Naive thymus-derived CD4-positive, alpha-beta T cell (primary cell): ENCODE data around the gene MACC1. TPM values are rescaled to one million over a fixed set of nuclear protein-coding genes. Genes with fewer than 3 reads are reported as not detected.

ENCODE experiments used
- ATAC-seq: fragments of 150-1000 bp; cut with Tn5 transposase; 2 replicates; pipeline ENCODE4 v1.10.0; 2021; ENCODE audit warnings: mild to moderate bottlenecking, moderate library complexity
- CTCF ChIA-PET: fragments of 350-600 bp; sonication (Branson Sonifier 250); formaldehyde crosslinking; loops from one replicate; lab custom pipeline; 2021; ENCODE audit warnings: antibody characterized with exemption; lab: Charles Lee
- POLR2A ChIA-PET: fragments of 350-600 bp; sonication (Branson Sonifier 250); formaldehyde crosslinking; loops from one replicate; lab custom pipeline; 2021; ENCODE audit warnings: antibody characterized with exemption, inconsistent platforms; lab: Charles Lee
- DNase-seq, 9 donors: peaks; one replicate each; pipeline versions ENCODE4 v3.0.0 to v3.0.0-alpha.2; 2020 to 2022; ENCODE audit warnings: mixed read lengths in 1 of 9
- H3K27ac ChIP-seq: one replicate; pipeline ENCODE4 v1.7.0; 2013; ENCODE audit warnings: mild to moderate bottlenecking, low read depth, low read length, moderate library complexity
- H3K27me3 ChIP-seq, 2 donors: one replicate each; pipeline ENCODE4 v1.7.0; 2013; ENCODE audit warnings: low read length in 2 of 2, mild to moderate bottlenecking in 2 of 2, moderate library complexity in 2 of 2; ENCODE audit not compliant: control insufficient read depth in 2 of 2, insufficient read depth in 2 of 2
- H3K36me3 ChIP-seq, 3 experiments: 1 replicate in 2 of 3; 2 replicates in 1 of 3; pipeline ENCODE4 v1.7.0; 2013; ENCODE audit warnings: low read length in 3 of 3, mild to moderate bottlenecking in 3 of 3, moderate library complexity in 1 of 3; ENCODE audit not compliant: insufficient read depth in 3 of 3, control insufficient read depth in 2 of 3
- H3K4me1 ChIP-seq, 2 donors: one replicate each; pipeline ENCODE4 v1.7.0; 2013; ENCODE audit warnings: low read length in 2 of 2, mild to moderate bottlenecking in 2 of 2, moderate library complexity in 1 of 2; ENCODE audit not compliant: control insufficient read depth in 2 of 2, insufficient read depth in 2 of 2
- H3K4me3 ChIP-seq: 2 replicates; pipeline ENCODE4 v1.7.0; 2013; ENCODE audit warnings: mild to moderate bottlenecking, low read length
- H3K9me3 ChIP-seq, 3 experiments: 1 replicate in 2 of 3; 2 replicates in 1 of 3; pipeline ENCODE4 v1.7.0; 2013; ENCODE audit warnings: low read length in 3 of 3; ENCODE audit not compliant: control insufficient read depth in 2 of 3
- H3K27ac Mint-ChIP-seq, 9 donors: one replicate each; pipeline ENCODE4 v1.8.0; 2020 to 2022; ENCODE audit warnings: mixed read lengths in 9 of 9, mild to moderate bottlenecking in 8 of 9, moderate library complexity in 5 of 9, inconsistent platforms in 2 of 9
- H3K27me3 Mint-ChIP-seq, 5 donors: one replicate each; pipeline ENCODE4 v1.8.0; 2021 to 2022; ENCODE audit warnings: mixed read lengths in 5 of 5, mild to moderate bottlenecking in 1 of 5
- H3K36me3 Mint-ChIP-seq, 5 donors: one replicate each; pipeline ENCODE4 v1.8.0; 2020 to 2022; ENCODE audit warnings: mixed read lengths in 5 of 5, mild to moderate bottlenecking in 3 of 5, inconsistent platforms in 1 of 5
- H3K4me1 Mint-ChIP-seq, 7 donors: one replicate each; pipeline ENCODE4 v1.8.0; 2020 to 2022; ENCODE audit warnings: mixed read lengths in 7 of 7, mild to moderate bottlenecking in 3 of 7, inconsistent platforms in 1 of 7
- H3K4me3 Mint-ChIP-seq, 10 donors: one replicate each; pipeline ENCODE4 v1.8.0; 2020 to 2022; ENCODE audit warnings: mild to moderate bottlenecking in 10 of 10, mixed read lengths in 10 of 10, moderate library complexity in 6 of 10, inconsistent platforms in 2 of 10
- H3K9me3 Mint-ChIP-seq, 11 donors: one replicate each; pipeline ENCODE4 v1.8.0; 2020 to 2022; ENCODE audit warnings: mixed read lengths in 11 of 11, mild to moderate bottlenecking in 4 of 11, inconsistent platforms in 1 of 11, moderate library complexity in 1 of 11
- intact Hi-C, 2 donors: fragments of 100-400 bp; cut with micrococcal nuclease; formaldehyde crosslinking; loops; one replicate each; pipeline ENCODE4 v1.15.1; 2023
- polyA plus RNA-seq, 2 donors: library from polyadenylated mRNA; unstranded; fragments of 300-500 nt; fragmentation: Illumina TruSeq; gene quantifications; one replicate each; pipeline ENCODE4 v1.2.3, GENCODE V29; 2021
- total RNA-seq, 6 experiments: library from RNA in 5 of 6; stranded (reverse) in 5 of 6; gene quantifications; 1 replicate in 5 of 6; 2 replicates in 1 of 6; pipeline ENCODE4 v1.2.3 and lab custom pipeline; 2021 to 2026

MACC1 gene
- total and polyA plus RNA-seq, 7 experiments from 2014 or later: 0.03 to 0.24 (median 0.13) TPM

DNA sequence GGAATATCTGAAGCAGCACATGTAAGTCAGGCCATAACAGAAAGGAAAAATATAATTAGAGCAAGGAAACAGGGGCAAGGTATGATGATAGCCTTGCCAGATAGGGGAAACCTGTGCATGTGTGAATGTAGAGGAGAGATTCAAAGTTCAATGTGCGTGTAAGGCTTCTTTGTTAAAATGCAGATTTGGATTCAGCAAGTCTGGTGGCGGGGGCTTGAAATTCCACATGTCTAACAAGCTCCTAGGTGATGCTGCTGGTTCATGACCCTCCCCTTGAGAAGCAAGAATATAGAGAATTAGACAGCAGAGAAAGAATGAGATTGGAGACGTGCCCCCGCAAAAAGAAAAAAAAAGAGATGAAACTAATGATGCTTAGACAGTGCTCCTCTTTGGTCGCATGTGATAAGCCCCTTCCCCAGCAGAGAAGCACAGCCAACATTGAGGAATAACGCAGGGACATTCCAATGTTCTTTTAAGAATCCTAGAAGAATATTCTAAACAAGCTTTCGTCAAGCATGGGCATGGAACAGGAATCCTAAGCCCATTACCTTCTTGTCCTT, 21.1 kb upstream of the MACC1 start:
- Mint-ChIP-seq H3K27ac (no peak overlapping the region), H3K4me3 (no peak overlapping the region), H3K4me1 (peaks cover 0 to 2% (median 0%) of the 10 kb centered on the region in 7 donors), H3K27me3 (peaks cover 0 to 6% (median 4%) of the 10 kb centered on the region in 5 donors), H3K36me3 (no peaks in the 10 kb centered on the region), H3K9me3 (peaks cover 0 to 6% (median 0%) of the 10 kb centered on the region in 11 donors)
- Histone ChIP-seq H3K4me3 (no peak overlapping the region), H3K9me3 (no peaks in the 10 kb centered on the region), H3K27me3 (no peaks in the 10 kb centered on the region), H3K27ac (no peak overlapping the region), H3K4me1 (no peaks in the 10 kb centered on the region), H3K36me3 (no peaks in the 10 kb centered on the region)
- CTCF ChIA-PET: no interaction called here
- no peak for DNase-seq
- no peak for ATAC-seq
- intact Hi-C loops: no loop called here
- POLR2A ChIA-PET: no interaction called here

DNA sequence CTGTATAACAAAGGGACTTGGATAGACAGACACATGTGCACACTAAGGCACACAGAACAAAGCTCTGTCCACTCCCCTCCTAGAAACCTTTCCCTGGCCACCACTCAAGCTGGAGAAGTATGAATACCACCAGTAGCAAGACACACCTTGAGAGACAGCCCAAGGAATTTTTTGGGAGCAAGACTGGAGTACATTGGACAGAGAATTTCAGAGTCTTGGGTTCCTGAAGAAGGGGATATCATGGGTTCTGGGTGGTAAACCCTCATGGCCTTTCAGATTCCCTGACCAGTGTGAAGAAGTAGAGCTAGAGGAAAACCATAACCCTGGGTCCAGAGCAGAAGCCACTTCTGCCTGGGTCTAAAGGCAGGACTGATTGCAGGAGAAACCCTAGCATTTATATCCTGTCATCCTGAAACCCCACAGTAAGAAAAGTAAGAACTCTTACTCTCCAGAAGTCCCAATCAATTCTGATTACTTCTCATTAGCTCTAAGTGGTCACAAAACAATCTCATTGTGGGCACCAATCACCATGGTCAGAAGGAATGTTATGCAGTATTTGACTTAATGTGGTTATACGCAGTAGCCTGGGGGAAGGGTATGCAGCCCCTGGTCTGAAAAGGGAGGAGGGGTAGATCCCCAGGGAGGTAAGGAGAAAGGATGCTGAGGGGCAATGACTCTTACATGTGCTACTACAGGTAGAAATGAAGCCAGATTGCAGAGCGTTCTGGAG, 20.4 kb upstream of the MACC1 start:
- intact Hi-C loops: no loop called here
- Mint-ChIP-seq H3K4me1 (peaks cover 0 to 2% (median 0%) of the 10 kb centered on the region in 7 donors), H3K27me3 (peaks cover 0 to 6% (median 4%) of the 10 kb centered on the region in 5 donors), H3K4me3 (no peak overlapping the region), H3K9me3 (peaks cover 0 to 6% (median 0%) of the 10 kb centered on the region in 11 donors), H3K27ac (no peak overlapping the region), H3K36me3 (no peaks in the 10 kb centered on the region)
- no peak for DNase-seq
- Histone ChIP-seq H3K9me3 (no peaks in the 10 kb centered on the region), H3K27ac (no peak overlapping the region), H3K4me3 (no peak overlapping the region), H3K4me1 (no peaks in the 10 kb centered on the region), H3K36me3 (no peaks in the 10 kb centered on the region), H3K27me3 (no peaks in the 10 kb centered on the region)
- ChIA-PET CTCF (no interaction called here), POLR2A (no interaction called here)
- ATAC-seq: no peak

DNA sequence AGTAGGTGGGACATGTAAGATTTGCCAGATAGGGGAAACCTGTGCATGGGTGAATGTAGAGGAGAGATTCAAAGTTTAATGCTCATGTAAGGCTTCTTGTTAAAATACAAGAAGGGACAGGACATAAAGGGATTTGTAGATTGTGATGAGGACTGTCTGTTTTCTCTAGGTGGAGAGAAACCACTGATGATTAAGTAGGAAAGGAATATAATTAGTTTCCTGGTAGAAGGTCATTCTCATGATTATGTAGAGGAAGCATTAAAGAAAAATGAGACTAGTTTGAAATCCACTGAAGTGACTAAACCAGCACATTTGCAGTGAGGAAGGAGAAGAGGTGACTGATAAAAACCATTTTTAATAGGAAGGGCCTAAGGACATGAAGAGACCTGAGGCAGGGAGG, 19.6 kb upstream of the MACC1 start:
- H3K9me3 ChIP-seq: no peaks in the 10 kb centered on the region
- no peak for DNase-seq
- ChIA-PET CTCF (no interaction called here), POLR2A (no interaction called here)
- intact Hi-C loops: no loop called here
- Mint-ChIP-seq H3K36me3 (no peaks in the 10 kb centered on the region), H3K27ac (no peak overlapping the region), H3K9me3 (peaks cover 0 to 6% (median 0%) of the 10 kb centered on the region in 11 donors), H3K4me3 (no peak overlapping the region), H3K27me3 (peaks cover 0 to 6% (median 4%) of the 10 kb centered on the region in 5 donors), H3K4me1 (peaks cover 0 to 2% (median 0%) of the 10 kb centered on the region in 7 donors)
- H3K36me3 ChIP-seq: no peaks in the 10 kb centered on the region
- ATAC-seq: no peak
- no peaks in the 10 kb centered on the region for H3K27me3 ChIP-seq
- H3K4me3 ChIP-seq: no peak overlapping the region
- H3K4me1 ChIP-seq: no peaks in the 10 kb centered on the region
- H3K27ac ChIP-seq: no peak overlapping the region

DNA sequence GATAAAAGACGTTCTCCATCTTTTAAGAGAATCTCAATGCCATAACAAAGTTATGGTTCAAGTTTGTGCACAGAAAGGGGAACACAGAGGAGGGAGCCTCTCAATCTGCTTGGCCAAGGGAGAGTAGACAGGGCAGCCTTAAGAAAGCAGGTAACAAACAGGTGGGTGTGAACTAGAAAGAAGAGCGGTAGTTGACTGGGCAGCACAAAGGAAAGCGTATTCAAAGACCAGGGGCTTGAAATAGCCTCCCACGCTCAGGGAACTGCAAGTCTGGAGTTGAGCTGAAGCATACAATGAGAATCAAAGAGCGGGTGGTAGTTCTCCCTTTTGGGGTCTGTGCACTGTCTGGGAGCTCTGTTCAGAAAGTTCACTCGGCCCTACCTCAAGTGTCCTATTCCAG, 18.9 kb upstream of the MACC1 start:
- Histone ChIP-seq H3K27me3 (no peaks in the 10 kb centered on the region), H3K4me3 (no peak overlapping the region), H3K36me3 (no peaks in the 10 kb centered on the region), H3K4me1 (no peaks in the 10 kb centered on the region), H3K9me3 (no peaks in the 10 kb centered on the region), H3K27ac (no peak overlapping the region)
- intact Hi-C loops: no loop called here
- no peak overlapping the region for H3K27ac Mint-ChIP-seq
- H3K4me3 Mint-ChIP-seq: no peak overlapping the region
- H3K36me3 Mint-ChIP-seq: no peaks in the 10 kb centered on the region
- H3K9me3 Mint-ChIP-seq: peaks cover 0 to 6% (median 0%) of the 10 kb centered on the region in 11 donors
- H3K27me3 Mint-ChIP-seq: peaks cover 0 to 6% (median 4%) of the 10 kb centered on the region in 5 donors
- ChIA-PET POLR2A (no interaction called here), CTCF (no interaction called here)
- DNase-seq (no peak), ATAC-seq (no peak)
- H3K4me1 Mint-ChIP-seq: peaks cover 0 to 2% (median 0%) of the 10 kb centered on the region in 7 donors

DNA sequence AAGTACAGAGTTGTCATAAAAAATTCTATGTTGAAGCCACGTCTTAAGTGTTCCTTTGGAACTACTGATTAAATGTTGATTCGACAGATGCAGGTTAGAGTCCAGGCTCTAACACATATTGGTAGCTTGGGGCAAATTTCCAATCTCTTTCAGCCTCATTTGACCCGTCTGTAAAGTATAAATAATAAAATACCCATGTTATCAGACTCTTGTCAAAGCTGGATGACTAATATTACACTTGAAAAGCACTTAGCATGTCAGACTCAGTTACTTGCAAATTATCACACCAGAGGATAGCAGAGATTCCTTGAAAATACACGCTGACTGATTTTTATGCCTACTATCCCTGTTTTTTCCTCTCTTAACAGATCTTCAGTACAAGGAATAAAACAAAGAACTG, 18.1 kb upstream of the MACC1 start:
- H3K4me3 Mint-ChIP-seq: no peak overlapping the region
- H3K36me3 Mint-ChIP-seq: no peaks in the 10 kb centered on the region
- intact Hi-C loops: no loop called here

DNA sequence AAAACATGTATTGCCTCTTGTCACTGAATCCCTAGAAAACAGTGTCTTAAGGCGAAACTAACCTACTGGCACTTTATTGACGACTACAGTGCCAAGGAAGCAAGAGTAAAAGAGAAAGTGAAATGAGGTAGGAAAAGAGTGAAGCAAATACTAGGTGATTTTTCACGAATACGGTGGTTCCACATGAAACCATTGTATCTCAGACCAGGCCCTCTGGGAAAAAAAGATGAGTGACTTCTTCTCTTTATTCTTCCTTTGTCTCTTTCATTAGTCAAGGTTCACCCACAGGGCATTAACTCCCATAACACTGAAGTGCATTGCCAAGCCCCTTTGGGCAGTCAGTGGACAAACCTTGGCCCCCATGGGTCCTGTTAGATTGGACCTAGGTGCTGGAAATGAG, 16.2 kb upstream of the MACC1 start:
- intact Hi-C loops: no loop called here
- ChIA-PET POLR2A (no interaction called here), CTCF (no interaction called here)
- Mint-ChIP-seq H3K9me3 (peaks cover 0 to 6% (median 0%) of the 10 kb centered on the region in 11 donors), H3K36me3 (no peaks in the 10 kb centered on the region), H3K4me3 (no peak overlapping the region), H3K4me1 (no peaks in the 10 kb centered on the region), H3K27me3 (peaks cover 0 to 6% (median 4%) of the 10 kb centered on the region in 5 donors), H3K27ac (no peak overlapping the region)
- Histone ChIP-seq H3K27ac (no peak overlapping the region), H3K4me3 (no peak overlapping the region), H3K27me3 (no peaks in the 10 kb centered on the region), H3K9me3 (no peaks in the 10 kb centered on the region), H3K4me1 (no peaks in the 10 kb centered on the region), H3K36me3 (no peaks in the 10 kb centered on the region)
- ATAC-seq (no peak), DNase-seq (no peak)

More for the DNA sequence above, 18.1 kb upstream of the MACC1 start:
- H3K27ac ChIP-seq: no peak overlapping the region
- Mint-ChIP-seq H3K27ac (no peak overlapping the region), H3K4me1 (peaks cover 0 to 2% (median 0%) of the 10 kb centered on the region in 7 donors), H3K9me3 (peaks cover 0 to 6% (median 0%) of the 10 kb centered on the region in 11 donors), H3K27me3 (peaks cover 0 to 6% (median 4%) of the 10 kb centered on the region in 5 donors)
- CTCF ChIA-PET: no interaction called here
- ATAC-seq (no peak), DNase-seq (no peak)
- H3K4me3 ChIP-seq: no peak overlapping the region
- H3K36me3 ChIP-seq: no peaks in the 10 kb centered on the region
- no peaks in the 10 kb centered on the region for H3K27me3 ChIP-seq
- H3K4me1 ChIP-seq: no peaks in the 10 kb centered on the region
- H3K9me3 ChIP-seq: no peaks in the 10 kb centered on the region
- POLR2A ChIA-PET: no interaction called here

DNA sequence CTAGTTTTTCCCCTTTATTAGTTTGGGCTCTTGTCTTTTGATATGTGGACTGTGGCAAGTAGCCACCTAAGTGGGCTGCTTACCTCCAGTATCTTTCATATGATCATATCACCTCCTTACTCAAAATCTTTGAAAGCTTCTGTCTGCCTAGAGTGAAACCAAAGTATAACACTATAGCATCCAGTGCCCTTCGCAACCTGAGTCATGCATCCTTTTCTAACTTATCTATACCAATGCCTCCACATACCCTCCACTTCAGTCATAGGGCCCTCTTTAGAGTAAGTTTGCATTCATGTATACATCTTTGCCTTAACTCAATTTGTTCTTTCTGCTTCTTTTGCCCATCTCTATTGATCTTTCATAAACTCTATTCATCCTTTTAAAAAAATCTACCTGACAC, 15.7 kb upstream of the MACC1 start:
- Histone ChIP-seq H3K27me3 (no peaks in the 10 kb centered on the region), H3K4me1 (no peaks in the 10 kb centered on the region), H3K4me3 (no peak overlapping the region), H3K36me3 (no peaks in the 10 kb centered on the region), H3K27ac (no peak overlapping the region), H3K9me3 (no peaks in the 10 kb centered on the region)
- POLR2A ChIA-PET: no interaction called here
- Mint-ChIP-seq H3K4me3 (no peak overlapping the region), H3K9me3 (peaks cover 0 to 6% (median 0%) of the 10 kb centered on the region in 11 donors), H3K27ac (no peak overlapping the region), H3K4me1 (no peaks in the 10 kb centered on the region), H3K36me3 (no peaks in the 10 kb centered on the region), H3K27me3 (peaks cover 0 to 6% (median 4%) of the 10 kb centered on the region in 5 donors)
- no peak for DNase-seq
- ATAC-seq: no peak
- intact Hi-C loops: no loop called here
- CTCF ChIA-PET: no interaction called here
